NCI-H2107 treated with DMSO at 0.1 percent for 48 hours (cell line): Measurements from ENCODE around the gene ITM2A.

Experiments used
- DNase-seq: peaks from one replicate; lab custom pipeline; 2025; ENCODE audit not compliant: unreplicated experiment; lab: John Stamatoyannopoulos, UW

Gene ITM2A

DNA sequence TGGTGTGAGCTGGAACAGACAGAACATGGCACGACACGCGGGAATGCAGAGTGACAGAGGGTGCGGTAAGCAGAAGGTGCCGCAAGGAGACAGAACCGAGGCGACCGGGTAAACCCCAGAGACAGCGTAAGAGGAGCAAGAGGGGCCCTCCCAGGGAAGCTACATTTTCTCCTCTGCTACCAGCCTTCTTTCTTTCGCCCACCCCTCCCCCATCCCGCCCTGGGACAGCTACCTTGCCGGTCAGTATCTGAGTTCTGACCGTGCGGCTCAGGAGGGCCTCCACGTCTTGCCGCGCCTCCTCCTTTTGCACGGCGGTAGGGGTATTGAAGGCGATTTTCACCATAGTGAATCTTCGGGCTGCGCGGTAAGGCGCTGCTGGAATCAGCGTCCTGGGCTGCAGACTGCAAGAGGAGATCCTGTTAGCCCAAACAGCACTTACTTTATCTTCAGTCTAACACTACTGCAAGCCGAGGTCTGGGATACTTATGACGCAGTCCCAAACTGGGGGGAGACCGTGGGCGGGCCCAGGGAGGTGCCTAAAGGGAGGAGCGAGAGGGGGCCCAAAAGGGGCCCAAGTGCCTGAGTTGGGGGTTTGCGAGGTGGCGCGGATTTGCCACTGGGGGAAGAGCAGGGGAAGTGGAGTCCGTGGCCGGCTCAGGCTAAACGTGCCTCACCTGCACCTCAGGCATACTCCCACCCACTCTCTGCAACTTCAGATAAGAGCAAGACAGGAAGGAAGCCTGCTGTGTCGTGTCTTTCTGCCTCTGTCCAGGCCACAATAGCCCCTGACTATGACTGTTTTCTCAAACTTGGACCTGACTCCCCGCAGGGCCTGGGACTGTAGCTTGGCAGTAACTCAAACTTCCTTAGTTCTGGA is at the start of gene ITM2A:
Gene ITM2A (minus strand): TSS at position 462 of the 877 bp plus-strand sequence. CDS start 119 bp downstream, at position 343.
- DNase-seq: no peak

DNA sequence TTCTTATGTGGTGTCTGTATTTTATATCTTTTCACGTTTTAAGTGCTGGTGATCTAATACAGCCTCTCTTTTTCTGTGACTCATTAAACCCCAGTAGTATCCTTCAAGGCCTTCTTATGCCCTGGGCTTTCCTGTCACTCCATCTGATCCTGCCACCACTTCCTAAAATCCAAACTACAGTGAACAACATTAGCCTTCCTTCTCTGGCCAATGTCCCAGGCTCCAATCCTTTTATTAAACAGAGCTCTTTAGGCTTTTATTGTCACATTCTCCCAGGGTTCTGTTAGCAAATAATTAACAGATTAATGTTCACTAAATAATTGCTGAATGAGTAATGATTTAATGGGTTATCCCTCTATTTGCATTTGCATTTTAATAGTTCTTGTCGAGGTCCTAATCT is 47.9 kb upstream of the ITM2A start:
- no peak for DNase-seq

DNA sequence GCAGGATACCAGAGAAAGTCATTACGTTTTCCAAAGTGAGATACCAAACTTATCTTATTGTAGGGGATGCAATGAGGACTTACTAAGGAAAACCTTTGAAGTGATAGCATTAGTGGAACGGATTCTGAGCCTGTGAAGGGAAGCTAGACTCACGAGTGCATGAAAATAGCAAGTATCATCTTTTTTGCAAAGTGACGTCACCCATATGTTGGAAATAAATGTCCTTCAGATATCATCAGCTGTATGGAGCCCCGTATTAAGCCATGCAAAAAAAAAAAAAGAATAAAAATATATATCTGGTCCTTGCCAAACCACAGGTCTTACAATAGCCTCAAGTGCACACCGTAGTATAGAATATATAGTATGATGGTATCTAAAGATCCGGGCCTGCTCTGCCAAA is 46.8 kb upstream of the ITM2A start:
- DNase-seq: no peak

DNA sequence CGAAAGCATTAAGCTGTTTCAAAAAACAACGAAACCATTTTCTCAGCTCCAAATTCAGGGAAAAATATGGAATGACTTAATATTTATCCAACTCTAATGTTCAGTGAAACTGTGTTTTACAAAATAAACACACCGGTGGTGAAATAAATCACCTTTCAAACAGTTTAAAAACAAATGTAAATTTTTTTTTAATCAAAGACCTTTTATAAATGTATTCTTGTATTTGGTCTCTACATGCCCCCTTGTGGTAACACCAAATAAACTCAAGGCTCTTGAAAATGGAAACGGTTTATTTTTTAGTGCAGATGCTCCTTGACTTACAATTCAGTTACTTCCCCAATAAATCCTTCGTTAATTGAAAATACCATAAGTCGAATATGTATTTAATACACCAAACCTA is 45.8 kb upstream of the ITM2A start:
- no peak for DNase-seq

DNA sequence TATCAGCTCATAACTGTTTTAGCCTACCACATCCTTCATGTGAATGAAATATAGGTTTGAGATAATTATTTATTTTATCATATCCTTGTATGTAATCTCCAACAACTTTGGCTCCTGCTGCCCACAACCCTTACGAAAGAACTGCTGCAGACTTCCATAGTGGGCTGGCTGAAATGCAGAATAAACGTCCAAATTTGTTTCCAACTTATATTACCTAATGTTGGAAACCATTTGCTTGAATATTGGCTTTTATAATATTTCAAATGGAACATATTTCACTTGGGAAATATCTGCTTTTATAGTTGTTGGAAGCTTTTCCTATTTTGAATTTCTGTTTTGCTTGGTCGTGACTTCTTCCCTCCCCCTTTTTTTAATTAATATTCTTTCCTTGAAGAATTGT is 45.0 kb upstream of the ITM2A start:
- no peak for DNase-seq

- DNase-seq: no peak
Observed at GRCh38 chrX:79409657-79410056, 42.5 kb upstream of the ITM2A start.

DNA sequence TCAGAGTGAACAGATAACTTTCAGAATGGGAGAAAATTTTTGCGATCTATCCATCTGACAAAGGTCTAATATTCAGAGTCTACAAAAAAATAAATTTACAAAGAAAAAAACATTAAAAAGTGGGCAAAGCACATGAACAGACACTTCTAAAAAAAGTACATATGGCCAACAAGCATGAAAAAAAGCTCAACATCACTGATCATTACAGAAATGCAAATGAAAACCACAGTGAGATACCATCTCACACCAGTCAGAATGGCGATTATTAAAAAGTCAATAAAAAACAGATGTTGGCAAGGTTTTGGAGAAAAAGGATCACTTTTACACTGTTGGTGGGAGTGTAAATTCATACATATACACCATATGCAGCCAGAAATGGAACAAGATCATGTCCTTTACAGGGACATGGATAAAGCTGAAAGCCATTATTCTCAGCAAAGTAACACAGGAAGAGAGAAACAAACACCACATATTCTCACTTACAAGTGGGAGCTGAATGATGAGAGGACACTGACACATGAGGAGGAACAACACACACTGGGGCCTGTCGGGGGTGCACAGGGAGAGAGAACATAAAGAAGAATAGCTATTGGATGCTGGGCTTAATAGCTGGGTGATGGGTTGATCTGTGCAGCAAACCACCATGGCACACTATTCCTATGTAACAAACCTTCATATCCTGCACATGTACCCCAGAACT is 41.6 kb upstream of the ITM2A start:
- no peak for DNase-seq

GRCh38 chrX:79400623-79401022 is 33.5 kb upstream of the ITM2A start:
- no peak for DNase-seq

DNA sequence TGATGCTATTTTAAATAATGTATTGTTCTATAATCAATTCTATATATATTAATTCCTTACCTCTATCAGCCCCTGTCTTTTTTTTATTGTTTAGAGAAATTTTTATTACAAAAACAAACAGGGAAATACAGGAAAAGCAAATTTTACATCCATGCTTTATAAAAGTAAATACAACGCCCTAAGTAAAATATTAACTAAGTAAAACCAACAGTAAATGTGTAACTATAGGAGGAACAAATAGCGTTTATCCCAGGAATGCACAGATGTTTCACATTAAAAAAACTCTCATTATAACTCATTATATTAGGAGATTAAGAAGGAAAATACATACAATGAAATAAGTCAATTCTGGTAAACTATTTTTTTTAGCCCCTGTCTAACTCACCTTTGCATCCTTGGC is 8.2 kb upstream of the ITM2A start:
- no peak for DNase-seq

DNA sequence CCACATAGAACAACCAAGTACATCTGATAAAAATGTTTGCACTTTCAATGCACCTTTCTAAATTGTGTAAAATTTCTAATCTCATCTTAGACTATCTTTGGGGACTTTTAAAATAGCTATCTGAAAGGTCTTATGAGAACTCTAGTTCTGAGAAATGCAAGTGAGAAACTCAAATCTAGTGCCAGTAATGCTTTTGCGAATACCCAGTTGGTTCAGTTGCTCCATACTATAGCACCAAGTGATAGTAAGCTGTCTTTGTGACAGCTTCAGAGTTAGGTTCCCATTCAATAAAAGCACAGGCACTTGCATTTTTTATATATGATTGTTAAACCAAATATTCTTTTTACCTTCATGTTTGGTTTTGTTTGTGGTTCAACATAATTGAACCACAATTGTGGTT is 4.5 kb upstream of the ITM2A start:
- no peak for DNase-seq

DNA sequence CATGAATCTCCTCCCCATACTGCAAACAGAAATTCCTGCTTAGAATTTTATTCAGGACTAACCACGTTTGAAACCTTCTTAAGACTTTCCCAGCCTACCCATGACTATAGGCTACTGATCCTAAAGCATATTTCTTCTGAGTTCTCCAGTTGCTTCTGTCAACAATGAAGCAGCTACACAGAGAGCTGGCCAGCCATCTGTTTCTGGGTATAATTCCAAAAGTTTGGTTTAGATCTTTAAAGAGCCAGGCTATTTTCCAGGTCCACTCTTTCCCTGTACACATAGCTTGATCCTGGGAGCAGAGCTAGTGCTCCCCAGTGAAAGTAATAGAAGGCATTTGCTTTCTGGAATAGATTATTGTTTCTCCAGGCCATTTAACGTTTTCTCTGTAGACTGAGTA is 4.0 kb upstream of the ITM2A start:
- no peak for DNase-seq

DNA sequence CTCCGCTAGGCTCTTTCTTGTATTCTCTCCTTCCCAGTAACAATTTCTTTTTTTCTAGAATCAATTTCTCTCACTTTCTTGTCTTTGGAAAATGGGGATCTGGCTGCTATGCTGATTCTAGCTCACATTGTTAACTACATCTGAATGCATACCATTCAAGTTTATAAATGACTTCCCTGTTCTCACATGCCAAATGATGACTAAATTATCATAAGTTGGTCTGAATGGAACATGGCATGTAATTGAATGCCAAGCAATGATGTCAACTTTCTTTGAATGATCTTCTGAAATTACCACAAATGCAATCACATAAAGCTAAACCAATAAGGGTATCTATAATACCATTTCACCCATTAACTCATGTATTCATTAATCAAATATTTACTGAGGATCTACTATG is 2.7 kb upstream of the ITM2A start:
- DNase-seq: no peak

- DNase-seq: no peak
Observed at GRCh38 chrX:79368441-79368840, 1.3 kb upstream of the ITM2A start.

GRCh38 chrX:79367907-79368306 is 773 bp upstream of the ITM2A start:
- no peak for DNase-seq

GRCh38 chrX:79366556-79366872 is 620 bp downstream of the ITM2A start:
- DNase-seq: no peak

- DNase-seq: no peak
Observed at GRCh38 chrX:79365591-79365990, 1.5 kb downstream of the ITM2A start.

- no peak for DNase-seq
Observed at GRCh38 chrX:79364306-79364705, 2.8 kb downstream of the ITM2A start.

DNA sequence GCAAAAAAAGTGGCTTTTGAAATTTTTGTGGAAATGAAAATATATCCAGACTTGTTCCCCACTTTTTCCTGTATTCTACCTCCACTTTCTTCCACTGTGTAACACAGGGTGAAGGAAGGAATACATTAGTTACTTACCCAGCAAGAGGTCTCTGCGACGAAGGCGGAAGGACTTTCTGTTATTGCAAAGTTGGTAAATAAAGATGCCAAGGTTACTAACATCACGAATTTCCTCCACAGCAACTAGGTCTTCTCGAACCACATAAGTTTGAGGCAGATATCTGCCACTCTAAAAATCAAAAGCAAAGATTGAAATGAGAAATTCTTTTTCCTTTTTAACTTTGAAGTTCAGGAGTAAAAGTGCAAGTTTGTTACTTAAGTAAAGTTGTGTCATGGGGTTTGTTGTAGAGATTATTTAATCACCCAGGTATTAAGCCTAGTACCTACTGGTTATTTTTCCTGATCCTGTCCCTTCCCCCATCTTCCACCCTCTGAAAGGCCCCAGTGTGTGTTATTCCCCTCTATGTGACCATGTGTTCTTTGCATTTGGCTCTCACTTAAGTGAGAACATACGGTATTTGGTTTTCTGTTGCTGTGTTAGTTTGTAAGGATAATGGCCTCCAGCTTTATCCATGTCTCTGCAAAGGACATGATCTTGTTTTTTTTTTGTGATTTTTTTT is 5.8 kb downstream of the ITM2A start:
- no peak for DNase-seq

DNA sequence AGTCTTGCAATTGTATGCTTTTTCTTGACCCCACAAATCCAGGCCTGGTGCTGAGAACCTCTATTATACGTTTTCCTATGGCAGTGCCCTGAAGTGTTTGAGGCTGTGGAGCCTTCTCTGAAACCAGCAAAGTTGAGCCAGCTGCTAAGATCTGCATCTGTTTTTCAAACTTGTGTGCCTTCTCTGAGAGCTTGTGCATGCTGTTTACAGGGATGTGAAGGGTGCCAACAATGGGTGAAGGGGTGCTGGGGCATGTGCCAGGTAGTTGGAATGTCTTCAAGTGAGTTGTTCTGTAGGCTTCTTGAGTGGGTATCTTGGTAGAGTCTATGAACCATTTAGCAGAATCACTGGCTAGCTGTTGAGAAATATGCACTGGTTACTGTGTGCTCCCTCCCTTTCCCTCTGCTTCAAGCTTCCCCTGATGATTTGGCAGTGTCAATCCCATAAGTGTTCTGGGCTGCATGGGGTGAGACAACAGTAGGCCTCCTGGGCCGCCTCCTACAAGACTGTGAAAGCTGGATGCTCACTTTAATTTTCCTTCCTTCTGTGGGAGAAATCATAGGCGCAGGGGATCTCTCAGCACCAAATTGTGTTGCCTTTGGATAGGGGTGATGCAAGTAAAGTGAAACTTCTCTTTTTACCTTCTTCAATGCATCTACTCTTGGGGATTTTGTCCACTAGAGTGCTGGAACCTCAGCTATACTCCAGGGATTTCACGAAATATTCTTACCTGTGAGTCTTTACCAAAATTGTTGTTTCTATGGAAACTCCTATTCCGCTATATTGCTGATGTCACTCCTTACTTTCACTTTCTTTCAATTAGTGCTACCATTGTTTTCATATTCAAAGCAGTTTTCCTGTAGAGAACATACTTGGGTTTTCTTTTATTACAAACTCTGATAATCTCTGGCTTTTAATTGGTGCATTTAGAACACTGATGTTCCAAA is 30.0 kb downstream of the ITM2A start:
- DNase-seq: no peak

GRCh38 chrX:79330022-79330421 is 37.1 kb downstream of the ITM2A start:
- no peak for DNase-seq
